Measurements from ENCODE around the gene SEPHS2.

DNA sequence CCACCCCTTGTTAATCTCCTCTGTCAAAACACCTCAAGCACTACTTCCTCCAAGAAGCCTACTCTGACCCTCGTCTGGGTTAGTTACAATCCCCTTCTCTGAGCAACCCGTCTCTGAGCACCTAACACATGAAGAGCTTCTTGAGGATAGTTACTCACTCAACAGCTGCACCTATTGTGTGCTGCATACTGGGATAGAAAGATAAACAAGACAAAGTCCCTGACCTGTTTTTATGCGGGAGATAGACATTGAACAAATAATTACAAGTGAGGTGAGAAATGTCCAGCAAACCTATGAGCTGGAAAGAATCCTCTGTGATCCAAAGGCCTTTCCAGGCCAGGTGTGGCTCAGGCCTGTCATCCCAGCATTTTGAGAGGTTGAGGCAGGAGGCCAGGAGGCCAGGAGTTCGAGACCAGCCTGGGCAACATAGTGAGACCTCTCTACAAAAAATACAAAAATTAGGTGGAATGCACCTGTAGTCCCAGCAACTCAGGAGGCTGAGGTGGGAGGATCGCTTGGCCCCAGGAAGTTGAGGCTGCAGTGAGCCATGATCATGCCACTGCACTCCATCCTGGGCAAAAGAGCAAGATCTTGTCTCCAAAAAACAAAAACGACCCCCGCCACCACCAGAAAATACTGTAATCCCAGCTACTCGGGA lies 43.8 kb downstream of the SEPHS2 start:
- TF ChIP-seq, protein P1, sequence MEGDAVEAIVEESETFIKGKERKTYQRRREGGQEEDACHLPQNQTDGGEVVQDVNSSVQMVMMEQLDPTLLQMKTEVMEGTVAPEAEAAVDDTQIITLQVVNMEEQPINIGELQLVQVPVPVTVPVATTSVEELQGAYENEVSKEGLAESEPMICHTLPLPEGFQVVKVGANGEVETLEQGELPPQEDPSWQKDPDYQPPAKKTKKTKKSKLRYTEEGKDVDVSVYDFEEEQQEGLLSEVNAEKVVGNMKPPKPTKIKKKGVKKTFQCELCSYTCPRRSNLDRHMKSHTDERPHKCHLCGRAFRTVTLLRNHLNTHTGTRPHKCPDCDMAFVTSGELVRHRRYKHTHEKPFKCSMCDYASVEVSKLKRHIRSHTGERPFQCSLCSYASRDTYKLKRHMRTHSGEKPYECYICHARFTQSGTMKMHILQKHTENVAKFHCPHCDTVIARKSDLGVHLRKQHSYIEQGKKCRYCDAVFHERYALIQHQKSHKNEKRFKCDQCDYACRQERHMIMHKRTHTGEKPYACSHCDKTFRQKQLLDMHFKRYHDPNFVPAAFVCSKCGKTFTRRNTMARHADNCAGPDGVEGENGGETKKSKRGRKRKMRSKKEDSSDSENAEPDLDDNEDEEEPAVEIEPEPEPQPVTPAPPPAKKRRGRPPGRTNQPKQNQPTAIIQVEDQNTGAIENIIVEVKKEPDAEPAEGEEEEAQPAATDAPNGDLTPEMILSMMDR (IDR thresholded peaks at IDR 0.05), result no peak
- TF ChIP-seq POLR2A (IDR thresholded peaks at IDR 0.05), result no peak
